Measurements from ENCODE around the gene RNF144A.
"Not testable (repeated sequence)": the region's sequence is repeated elsewhere in the genome, so short reads cannot be mapped to it uniquely, and the experiment has no call there.

Gene RNF144A, protein sequence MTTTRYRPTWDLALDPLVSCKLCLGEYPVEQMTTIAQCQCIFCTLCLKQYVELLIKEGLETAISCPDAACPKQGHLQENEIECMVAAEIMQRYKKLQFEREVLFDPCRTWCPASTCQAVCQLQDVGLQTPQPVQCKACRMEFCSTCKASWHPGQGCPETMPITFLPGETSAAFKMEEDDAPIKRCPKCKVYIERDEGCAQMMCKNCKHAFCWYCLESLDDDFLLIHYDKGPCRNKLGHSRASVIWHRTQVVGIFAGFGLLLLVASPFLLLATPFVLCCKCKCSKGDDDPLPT

GRCh38 chr2:6917071-6917760 is at the start of gene RNF144A:
Gene RNF144A (plus strand): TSS chr2:6917412. CDS start chr2:6996927, 79,515 bp downstream.
- peak; percentile 58 for DNase-seq (ENCODE audit: low spot score)

GRCh38 chr2:6872394-6872793 is 44.8 kb upstream of the RNF144A start:
- DNase-seq (ENCODE audit: low spot score): no peak

GRCh38 chr2:6874032-6874431 is 43.2 kb upstream of the RNF144A start:
- no peak for DNase-seq (ENCODE audit: low spot score)

- no peak for DNase-seq (ENCODE audit: low spot score)
These were observed 40.9 kb upstream of the RNF144A start for GRCh38 chr2:6876309-6876708.

DNA sequence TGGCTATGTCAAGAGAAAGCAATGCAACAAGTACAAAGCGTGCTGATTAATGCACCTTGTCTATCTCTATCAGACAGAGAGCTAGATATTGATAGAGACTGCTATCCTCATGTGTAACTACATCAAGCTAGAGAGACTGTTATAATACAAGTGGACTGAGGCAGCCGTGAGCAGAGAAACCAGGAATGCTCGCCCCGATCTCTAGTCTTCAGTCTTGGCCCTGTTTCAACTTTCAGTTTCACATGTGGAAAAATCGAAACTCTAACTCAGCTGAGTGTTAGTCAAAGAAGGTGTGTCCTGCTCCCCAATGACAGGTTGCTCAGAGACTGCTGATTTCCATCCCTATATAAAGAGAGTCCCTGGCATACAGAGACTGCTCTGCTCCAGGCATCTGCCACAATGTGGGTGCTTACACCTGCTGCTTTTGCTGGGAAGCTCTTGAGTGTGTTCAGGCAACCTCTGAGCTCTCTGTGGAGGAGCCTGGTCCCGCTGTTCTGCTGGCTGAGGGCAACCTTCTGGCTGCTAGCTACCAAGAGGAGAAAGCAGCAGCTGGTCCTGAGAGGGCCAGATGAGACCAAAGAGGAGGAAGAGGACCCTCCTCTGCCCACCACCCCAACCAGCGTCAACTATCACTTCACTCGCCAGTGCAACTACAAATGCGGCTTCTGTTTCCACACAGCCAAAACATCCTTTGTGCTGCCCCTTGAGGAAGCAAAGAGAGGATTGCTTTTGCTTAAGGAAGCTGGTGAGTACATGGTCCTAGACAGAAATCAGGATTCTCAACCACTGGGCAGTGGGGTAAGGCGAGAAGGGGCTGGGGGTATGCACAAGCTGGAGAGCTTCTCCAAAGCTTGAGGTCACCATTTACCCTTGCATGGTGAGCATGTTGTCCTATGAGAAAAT is 39.6 kb upstream of the RNF144A start, which contains the start of gene RSAD2:
Gene RSAD2 (plus strand): TSS at position 376 of the 903 bp plus-strand sequence. CDS start 24 bp downstream, at position 400.
- DNase-seq (ENCODE audit: low spot score): no peak

- DNase-seq (ENCODE audit: low spot score): no peak
These were observed 38.7 kb upstream of the RNF144A start for GRCh38 chr2:6878549-6878948.

- no peak for DNase-seq (ENCODE audit: low spot score)
These were observed 38.2 kb upstream of the RNF144A start for GRCh38 chr2:6879011-6879410.

DNA sequence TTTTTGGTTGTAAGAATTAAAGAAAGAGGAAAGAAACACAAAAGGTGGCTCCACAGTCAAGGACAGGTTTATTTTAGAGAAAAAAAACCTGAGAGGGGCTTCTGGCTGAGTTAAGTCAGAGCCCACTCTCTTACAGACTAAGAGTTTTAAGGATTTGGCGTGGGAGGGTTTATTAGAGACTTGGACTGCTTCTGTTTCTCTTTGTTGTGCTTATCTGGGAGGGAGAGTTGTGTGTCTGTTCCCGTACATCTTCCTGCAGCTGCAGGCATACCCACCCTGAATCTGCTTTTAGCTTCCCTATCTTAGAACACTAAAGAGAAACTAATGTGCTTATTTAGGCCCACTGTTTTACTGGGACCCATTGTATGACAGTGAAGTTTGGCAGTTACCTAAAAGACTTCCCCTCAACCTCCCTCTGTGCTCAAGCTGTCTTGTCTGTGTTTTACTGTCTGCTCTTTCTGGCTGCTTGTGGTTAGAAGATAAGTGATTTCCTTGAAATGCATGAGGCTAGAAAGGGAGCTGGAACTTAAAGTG is 36.9 kb upstream of the RNF144A start:
- no peak for DNase-seq (ENCODE audit: low spot score)

DNA sequence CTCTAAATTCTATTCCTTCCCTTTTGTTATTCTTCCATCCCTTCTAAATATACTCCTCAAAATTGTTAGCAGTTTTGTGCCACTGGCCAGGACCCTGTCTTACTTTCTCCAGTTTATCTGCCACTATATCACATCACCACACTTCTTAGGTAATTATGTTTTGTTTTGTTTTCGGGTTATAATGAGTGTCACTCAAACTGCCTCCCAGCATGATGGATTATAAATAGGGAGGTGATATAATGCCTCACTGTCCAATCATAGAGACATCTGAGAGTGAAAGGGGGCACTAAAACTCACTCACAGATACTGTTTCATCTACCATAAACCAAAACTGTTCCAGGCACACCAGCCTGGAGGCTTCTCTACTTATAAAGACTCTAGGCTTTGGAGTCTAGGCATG is 36.2 kb upstream of the RNF144A start:
- no peak for DNase-seq (ENCODE audit: low spot score)

DNA sequence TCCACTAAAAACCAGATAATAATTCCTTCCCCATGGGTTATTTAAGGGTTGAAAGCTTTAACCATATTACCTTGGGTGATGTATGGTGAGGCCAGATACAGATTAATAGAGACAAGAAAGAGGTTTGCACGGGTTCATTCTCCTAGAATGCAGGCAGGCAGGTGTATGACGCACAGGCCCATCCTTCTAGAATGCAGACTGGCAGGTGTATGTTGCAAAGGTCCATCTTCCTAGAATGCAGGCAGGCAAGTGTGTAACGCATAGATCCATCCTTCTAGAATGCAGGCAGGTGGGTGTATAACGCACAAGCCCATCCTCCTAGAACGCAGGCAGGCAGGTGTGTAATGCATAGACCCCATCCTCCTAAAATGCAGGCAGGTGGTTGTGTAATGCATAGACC is 35.7 kb upstream of the RNF144A start:
- DNase-seq (ENCODE audit: low spot score): no peak

DNA sequence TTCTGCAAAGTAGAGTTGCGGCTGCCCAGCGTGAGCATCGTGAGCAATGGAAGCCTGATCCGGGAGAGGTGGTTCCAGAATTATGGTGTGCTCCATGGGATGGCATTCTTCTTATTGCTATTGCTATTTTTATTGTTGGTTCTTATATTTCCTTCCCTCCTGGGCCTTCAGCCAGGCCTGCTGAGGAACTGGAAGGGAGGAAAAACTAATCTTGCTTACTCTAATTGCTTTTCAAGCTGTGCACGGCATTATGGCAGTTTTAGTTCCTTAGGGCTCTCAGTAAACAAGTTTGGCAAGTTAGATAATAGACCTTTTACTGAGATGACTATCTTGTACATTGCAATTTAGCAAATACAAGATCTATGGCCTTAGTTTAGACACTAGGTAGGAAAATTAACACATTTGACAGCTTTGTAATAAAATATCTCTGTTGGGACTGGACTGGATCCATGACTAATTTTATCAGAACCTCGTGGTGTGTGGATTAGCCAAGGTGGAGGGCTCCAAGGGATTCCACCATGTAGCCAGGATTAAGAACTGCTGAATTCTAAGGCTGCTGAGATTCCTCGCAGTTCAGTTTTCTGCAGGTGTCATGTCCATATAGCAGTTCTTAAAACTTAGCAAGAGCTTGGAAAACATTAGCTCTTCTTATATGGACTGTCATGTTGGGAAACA is 33.6 kb upstream of the RNF144A start:
- DNase-seq (ENCODE audit: low spot score): peak; percentile 33

GRCh38 chr2:6885551-6885950 is 31.7 kb upstream of the RNF144A start:
- no peak for DNase-seq (ENCODE audit: low spot score)

- no peak for DNase-seq (ENCODE audit: low spot score)
These were observed 31.2 kb upstream of the RNF144A start for GRCh38 chr2:6885968-6886367.

GRCh38 chr2:6887751-6888192 is 29.4 kb upstream of the RNF144A start:
- no peak for DNase-seq (ENCODE audit: low spot score)

- no peak for DNase-seq (ENCODE audit: low spot score)
These were observed 28.5 kb upstream of the RNF144A start for GRCh38 chr2:6888724-6889123.

DNA sequence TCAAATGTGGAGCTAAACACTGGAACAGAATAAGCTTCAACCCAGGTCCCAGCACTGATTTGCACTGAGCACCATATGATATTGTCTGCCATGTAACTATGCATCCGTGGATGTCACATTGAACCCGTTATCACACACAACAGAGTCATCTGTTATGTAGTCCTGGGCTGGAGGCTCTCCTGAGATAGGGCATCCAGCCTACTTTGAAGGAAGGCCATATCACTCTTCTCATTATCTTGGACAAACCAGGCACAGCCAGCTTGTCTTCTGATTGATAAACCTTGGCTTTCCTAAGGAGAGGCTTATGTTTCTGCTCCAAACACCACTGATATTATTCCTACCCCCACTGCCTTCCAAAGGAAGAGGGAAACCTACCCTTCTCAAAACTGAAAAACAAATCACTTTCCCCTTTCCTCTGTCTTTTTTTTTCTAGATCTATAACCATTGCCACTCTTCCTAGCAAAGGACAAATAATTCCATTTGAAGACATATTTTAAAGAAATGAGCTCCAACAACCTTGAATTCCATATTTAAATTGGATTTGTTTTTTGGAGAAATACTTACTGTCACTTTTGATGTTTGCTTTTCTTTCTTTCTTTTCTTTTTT is 23.2 kb upstream of the RNF144A start:
- DNase-seq (ENCODE audit: low spot score): no peak

DNA sequence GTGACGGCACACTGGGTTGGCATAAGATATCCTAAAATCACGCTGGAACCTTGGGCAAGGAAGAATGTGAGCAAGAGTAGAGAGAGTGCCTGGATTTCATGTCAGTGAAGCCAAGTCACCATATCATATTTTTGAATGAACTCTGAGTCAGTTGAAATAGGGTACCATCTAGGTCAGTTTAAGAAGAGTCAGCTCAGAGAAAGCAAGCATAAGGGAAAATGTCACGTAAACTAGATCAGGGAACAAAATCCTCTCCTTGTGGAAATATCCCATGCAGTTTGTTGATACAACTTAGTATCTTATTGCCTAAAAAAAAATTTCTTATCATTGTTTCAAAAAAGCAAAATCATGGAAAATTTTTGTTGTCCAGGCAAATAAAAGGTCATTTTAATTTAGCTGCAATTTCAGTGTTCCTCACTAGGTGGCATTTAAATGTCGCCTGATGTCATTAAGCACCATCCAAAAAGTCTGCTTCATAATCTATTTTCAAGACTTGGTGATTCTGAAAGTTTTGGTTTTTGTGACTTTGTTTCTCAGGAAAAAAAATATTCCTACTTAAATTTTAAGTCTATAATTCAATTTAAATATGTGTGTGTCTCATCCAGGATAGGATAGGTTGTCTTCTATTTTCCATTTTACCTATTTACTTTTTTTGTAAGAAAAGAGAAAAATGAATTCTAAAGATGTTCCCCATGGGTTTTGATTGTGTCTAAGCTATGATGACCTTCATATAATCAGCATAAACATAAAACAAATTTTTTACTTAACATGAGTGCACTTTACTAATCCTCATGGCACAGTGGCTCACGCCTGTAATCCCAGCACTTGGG is 20.1 kb upstream of the RNF144A start:
- peak; percentile 76 for DNase-seq (ENCODE audit: low spot score)

DNA sequence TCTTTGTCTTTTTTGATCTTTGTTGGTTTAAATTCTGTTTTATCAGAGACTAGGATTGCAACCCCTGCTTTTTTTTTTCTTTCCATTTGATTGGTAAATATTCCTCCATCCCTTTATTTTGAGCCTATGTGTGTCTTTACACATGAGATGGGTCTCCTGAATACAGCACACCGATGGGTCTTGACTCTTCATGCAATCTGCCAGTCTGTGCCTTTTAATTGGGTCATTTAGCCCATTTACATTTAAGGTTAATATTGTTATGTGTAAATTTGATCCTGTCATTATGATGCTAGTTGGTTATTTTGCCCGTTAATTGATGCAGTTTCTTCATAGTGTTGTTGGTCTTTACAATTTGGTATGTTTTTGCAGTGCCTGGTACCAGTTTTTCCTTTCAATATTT is 14.6 kb upstream of the RNF144A start:
- not testable (repeated sequence) for DNase-seq (ENCODE audit: low spot score)

DNA sequence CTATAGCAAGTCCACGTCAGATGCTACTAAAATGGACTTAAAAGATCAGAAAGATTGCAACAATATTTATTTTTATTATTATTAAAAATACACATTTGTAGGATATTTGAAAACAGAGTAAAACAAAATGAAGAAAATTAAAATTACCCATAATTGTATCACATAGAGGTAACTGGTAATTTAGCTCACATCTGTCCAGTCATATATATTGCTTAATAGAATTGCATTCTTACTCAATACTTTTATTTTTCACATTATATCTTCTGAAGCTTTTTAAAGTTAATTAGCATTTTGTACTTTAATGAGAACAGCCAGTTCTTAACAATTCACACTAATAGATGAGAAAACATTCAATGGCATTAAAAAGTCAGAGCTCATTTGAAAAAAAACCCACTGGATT is 11.5 kb upstream of the RNF144A start:
- DNase-seq (ENCODE audit: low spot score): no peak

DNA sequence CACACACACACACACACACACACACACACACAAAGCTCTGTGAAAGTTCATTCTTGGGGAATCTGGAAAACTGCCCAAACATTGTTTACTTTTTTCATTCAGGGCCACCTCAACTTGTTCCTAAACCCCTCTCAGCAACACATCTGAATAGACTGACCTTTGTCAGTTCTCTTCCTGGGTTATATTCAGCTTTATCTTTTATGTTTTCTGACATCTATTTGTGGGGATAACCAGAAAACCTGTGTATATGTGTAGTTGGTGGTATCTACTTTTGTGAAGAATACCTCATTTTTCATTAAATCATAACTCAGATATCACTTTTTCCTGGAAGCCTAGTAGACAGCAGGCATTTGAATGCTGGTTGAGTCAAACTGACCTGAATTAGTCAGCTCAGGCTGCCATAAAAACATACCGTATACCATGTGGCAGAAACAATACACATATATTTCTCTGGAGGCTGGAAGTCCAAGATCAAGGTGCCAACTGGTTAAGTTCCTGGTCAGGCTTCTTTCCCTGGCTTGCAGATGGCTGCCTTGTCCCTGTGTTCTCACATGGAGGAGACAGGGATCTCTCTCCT is 11.0 kb upstream of the RNF144A start:
- no peak for DNase-seq (ENCODE audit: low spot score)
